Measurements from ENCODE around the gene FOLR3.

DNA sequence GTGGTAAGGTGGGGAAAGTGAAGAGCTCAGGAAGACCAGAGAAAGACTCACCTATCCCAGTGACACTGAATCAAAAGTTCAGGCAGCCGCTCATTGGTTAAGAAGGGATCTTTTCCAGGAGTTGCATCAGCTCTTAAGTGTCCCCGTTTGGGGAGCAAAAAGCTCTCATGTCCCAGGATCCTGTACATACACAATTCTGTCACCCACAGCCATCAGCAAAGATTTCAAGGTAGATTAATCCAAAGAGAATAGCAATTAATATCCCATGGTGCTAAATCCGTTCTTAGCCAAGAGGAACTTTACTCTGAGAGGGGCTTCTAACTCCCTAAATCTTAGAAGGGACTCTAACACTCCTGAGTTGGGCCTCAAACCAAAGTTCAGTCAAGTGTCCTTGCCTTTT is 19.3 kb downstream of the FOLR3 start:
- TF ChIP-seq, protein P1, sequence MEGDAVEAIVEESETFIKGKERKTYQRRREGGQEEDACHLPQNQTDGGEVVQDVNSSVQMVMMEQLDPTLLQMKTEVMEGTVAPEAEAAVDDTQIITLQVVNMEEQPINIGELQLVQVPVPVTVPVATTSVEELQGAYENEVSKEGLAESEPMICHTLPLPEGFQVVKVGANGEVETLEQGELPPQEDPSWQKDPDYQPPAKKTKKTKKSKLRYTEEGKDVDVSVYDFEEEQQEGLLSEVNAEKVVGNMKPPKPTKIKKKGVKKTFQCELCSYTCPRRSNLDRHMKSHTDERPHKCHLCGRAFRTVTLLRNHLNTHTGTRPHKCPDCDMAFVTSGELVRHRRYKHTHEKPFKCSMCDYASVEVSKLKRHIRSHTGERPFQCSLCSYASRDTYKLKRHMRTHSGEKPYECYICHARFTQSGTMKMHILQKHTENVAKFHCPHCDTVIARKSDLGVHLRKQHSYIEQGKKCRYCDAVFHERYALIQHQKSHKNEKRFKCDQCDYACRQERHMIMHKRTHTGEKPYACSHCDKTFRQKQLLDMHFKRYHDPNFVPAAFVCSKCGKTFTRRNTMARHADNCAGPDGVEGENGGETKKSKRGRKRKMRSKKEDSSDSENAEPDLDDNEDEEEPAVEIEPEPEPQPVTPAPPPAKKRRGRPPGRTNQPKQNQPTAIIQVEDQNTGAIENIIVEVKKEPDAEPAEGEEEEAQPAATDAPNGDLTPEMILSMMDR (IDR thresholded peaks at IDR 0.05; ENCODE audit: low read length) = no peak
- TF ChIP-seq EZH2 (IDR thresholded peaks at IDR 0.05; ENCODE audit: borderline replicate concordance, low read length) = no peak

All from OCI-LY1 (cell line).